ENCODE measurements around the gene NXNL1. TPM values are rescaled to one million over a fixed set of nuclear protein-coding genes. Genes with fewer than 3 reads are reported as not detected.

NXNL1 gene
- total and polyA plus RNA-seq, 2 of the 13 experiments (the other 11 are each of a cell fraction or from before 2014, with no cell fraction given), result not detected

DNA sequence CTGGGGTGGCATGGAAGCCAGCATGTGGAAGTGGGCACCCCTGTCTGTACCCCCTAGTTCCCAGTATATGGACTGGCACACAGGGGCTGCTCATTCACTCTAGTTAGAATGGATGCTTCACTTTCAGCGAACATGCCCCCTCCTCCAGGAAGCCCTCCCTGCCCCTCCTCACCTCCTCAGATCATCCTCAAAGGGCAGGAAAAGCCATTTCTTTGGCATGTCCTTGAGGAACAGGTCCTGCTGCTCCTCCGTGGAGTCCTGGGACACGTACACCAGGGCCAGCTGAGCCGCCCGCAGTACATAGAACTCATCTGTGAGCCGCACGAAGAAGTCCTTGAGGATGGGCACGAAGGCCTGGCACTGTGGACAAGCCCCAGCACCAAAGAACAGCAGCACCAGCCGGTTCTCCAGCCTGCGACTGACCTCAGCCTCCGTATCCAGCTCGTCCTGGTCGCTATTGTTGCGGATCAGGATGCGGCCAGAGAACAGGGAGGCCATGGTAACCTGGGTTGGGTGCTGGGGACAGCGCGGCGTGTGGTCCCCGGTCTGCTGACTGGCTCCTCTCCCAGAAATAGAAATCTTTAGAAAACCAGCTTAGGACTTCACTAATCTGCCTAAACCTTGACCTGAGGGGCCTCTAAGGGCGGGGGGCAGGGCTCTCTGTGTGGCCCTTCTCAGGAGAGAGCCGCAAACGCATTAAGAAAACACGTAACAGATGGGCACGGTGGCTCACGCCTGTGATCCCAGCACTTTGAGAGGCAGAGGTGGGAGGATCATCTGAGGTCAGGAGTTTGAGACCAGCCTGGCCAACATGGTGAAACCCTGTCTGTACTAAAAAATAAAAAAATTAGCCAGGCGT is at the start of gene NXNL1 (continued):
- TF ChIP-seq, protein P1, sequence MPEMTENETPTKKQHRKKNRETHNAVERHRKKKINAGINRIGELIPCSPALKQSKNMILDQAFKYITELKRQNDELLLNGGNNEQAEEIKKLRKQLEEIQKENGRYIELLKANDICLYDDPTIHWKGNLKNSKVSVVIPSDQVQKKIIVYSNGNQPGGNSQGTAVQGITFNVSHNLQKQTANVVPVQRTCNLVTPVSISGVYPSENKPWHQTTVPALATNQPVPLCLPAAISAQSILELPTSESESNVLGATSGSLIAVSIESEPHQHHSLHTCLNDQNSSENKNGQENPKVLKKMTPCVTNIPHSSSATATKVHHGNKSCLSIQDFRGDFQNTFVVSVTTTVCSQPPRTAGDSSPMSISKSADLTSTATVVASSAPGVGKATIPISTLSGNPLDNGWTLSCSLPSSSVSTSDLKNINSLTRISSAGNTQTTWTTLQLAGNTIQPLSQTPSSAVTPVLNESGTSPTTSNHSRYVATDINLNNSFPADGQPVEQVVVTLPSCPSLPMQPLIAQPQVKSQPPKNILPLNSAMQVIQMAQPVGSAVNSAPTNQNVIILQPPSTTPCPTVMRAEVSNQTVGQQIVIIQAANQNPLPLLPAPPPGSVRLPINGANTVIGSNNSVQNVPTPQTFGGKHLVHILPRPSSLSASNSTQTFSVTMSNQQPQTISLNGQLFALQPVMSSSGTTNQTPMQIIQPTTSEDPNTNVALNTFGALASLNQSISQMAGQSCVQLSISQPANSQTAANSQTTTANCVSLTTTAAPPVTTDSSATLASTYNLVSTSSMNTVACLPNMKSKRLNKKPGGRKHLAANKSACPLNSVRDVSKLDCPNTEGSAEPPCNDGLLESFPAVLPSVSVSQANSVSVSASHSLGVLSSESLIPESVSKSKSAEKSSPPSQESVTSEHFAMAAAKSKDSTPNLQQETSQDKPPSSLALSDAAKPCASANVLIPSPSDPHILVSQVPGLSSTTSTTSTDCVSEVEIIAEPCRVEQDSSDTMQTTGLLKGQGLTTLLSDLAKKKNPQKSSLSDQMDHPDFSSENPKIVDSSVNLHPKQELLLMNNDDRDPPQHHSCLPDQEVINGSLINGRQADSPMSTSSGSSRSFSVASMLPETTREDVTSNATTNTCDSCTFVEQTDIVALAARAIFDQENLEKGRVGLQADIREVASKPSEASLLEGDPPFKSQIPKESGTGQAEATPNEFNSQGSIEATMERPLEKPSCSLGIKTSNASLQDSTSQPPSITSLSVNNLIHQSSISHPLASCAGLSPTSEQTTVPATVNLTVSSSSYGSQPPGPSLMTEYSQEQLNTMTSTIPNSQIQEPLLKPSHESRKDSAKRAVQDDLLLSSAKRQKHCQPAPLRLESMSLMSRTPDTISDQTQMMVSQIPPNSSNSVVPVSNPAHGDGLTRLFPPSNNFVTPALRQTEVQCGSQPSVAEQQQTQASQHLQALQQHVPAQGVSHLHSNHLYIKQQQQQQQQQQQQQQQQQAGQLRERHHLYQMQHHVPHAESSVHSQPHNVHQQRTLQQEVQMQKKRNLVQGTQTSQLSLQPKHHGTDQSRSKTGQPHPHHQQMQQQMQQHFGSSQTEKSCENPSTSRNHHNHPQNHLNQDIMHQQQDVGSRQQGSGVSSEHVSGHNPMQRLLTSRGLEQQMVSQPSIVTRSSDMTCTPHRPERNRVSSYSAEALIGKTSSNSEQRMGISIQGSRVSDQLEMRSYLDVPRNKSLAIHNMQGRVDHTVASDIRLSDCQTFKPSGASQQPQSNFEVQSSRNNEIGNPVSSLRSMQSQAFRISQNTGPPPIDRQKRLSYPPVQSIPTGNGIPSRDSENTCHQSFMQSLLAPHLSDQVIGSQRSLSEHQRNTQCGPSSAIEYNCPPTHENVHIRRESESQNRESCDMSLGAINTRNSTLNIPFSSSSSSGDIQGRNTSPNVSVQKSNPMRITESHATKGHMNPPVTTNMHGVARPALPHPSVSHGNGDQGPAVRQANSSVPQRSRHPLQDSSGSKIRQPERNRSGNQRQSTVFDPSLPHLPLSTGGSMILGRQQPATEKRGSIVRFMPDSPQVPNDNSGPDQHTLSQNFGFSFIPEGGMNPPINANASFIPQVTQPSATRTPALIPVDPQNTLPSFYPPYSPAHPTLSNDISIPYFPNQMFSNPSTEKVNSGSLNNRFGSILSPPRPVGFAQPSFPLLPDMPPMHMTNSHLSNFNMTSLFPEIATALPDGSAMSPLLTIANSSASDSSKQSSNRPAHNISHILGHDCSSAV (CRISPR knock-in tag; IDR thresholded peaks at IDR 0.05; ENCODE audit: borderline replicate concordance), result no peak
- TF ChIP-seq ZNF256 (CRISPR knock-in tag; conservative IDR thresholded peaks at IDR 0.05) (no peak), NONO (IDR thresholded peaks at IDR 0.05) (no peak), NONO (CRISPR knock-in tag; conservative IDR thresholded peaks at IDR 0.05) (no peak), SMYD3 (CRISPR knock-in tag; IDR thresholded peaks at IDR 0.05) (no peak)
- TF ChIP-seq, protein P2, sequence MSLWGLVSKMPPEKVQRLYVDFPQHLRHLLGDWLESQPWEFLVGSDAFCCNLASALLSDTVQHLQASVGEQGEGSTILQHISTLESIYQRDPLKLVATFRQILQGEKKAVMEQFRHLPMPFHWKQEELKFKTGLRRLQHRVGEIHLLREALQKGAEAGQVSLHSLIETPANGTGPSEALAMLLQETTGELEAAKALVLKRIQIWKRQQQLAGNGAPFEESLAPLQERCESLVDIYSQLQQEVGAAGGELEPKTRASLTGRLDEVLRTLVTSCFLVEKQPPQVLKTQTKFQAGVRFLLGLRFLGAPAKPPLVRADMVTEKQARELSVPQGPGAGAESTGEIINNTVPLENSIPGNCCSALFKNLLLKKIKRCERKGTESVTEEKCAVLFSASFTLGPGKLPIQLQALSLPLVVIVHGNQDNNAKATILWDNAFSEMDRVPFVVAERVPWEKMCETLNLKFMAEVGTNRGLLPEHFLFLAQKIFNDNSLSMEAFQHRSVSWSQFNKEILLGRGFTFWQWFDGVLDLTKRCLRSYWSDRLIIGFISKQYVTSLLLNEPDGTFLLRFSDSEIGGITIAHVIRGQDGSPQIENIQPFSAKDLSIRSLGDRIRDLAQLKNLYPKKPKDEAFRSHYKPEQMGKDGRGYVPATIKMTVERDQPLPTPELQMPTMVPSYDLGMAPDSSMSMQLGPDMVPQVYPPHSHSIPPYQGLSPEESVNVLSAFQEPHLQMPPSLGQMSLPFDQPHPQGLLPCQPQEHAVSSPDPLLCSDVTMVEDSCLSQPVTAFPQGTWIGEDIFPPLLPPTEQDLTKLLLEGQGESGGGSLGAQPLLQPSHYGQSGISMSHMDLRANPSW (CRISPR knock-in tag; IDR thresholded peaks at IDR 0.05; ENCODE audit: borderline replicate concordance), result no peak
- TF ChIP-seq, protein P3, sequence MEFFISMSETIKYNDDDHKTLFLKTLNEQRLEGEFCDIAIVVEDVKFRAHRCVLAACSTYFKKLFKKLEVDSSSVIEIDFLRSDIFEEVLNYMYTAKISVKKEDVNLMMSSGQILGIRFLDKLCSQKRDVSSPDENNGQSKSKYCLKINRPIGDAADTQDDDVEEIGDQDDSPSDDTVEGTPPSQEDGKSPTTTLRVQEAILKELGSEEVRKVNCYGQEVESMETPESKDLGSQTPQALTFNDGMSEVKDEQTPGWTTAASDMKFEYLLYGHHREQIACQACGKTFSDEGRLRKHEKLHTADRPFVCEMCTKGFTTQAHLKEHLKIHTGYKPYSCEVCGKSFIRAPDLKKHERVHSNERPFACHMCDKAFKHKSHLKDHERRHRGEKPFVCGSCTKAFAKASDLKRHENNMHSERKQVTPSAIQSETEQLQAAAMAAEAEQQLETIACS (CRISPR knock-in tag; IDR thresholded peaks at IDR 0.05), result no peak

Data from HepG2 (cell line).